NCI-H2081 (cell line): Measurements from ENCODE around the gene HLA-DQA1.
"Not testable (repeated sequence)": the region's sequence is repeated elsewhere in the genome, so short reads cannot be mapped to it uniquely, and the experiment has no call there.

ENCODE experiments used
- DNase-seq, 2 experiments: peaks; one replicate each; lab custom pipeline; 2025; lab: John Stamatoyannopoulos, UW

Gene HLA-DQA1

GRCh38 chr6:32659856-32660595, 22.8 kb downstream of the HLA-DQA1 start:
- no peak for DNase-seq

GRCh38 chr6:32662099-32662498, 24.9 kb downstream of the HLA-DQA1 start:
- no peak for DNase-seq

- no peak for DNase-seq
Measured at GRCh38 chr6:32662836-32663235, 25.6 kb downstream of the HLA-DQA1 start.

GRCh38 chr6:32664354-32664753, 27.1 kb downstream of the HLA-DQA1 start:
- no peak for DNase-seq

- no peak for DNase-seq
Measured at GRCh38 chr6:32664827-32665362, 27.7 kb downstream of the HLA-DQA1 start.

- no peak for DNase-seq
Measured at GRCh38 chr6:32665661-32666060, 28.5 kb downstream of the HLA-DQA1 start.

GRCh38 chr6:32666420-32667300, 29.5 kb downstream of the HLA-DQA1 start, which contains the start of gene HLA-DQB1:
HLA-DQB1 (minus strand) TSS chr6:32666657; CDS start chr6:32666607, 50 bp downstream.
- peak in 1 of 2 experiments; percentile 0 for DNase-seq

GRCh38 chr6:32668226-32668747, 31.1 kb downstream of the HLA-DQA1 start:
- DNase-seq = no peak

GRCh38 chr6:32669240-32669639, 32.0 kb downstream of the HLA-DQA1 start:
- DNase-seq = no peak

- DNase-seq = no peak
Measured at GRCh38 chr6:32669893-32670292, 32.7 kb downstream of the HLA-DQA1 start.

GRCh38 chr6:32671908-32672307, 34.7 kb downstream of the HLA-DQA1 start:
- not testable (repeated sequence) for DNase-seq

- not testable (repeated sequence) for DNase-seq
Measured at GRCh38 chr6:32674123-32674522, 36.9 kb downstream of the HLA-DQA1 start.

- no peak for DNase-seq
Measured at GRCh38 chr6:32679492-32679891, 42.3 kb downstream of the HLA-DQA1 start.

GRCh38 chr6:32680055-32680454, 42.8 kb downstream of the HLA-DQA1 start:
- DNase-seq = no peak

- no peak for DNase-seq
Measured at GRCh38 chr6:32684246-32684645, 47.0 kb downstream of the HLA-DQA1 start.

GRCh38 chr6:32685603-32686002, 48.4 kb downstream of the HLA-DQA1 start:
- no peak for DNase-seq

GRCh38 chr6:32689531-32690501, 52.6 kb downstream of the HLA-DQA1 start:
- DNase-seq = no peak

GRCh38 chr6:32692019-32692418, 54.8 kb downstream of the HLA-DQA1 start:
- DNase-seq = peak in 1 of 2 experiments; percentile 2
